H9 (cell line): ENCODE results near the gene BHLHE41. TPM values are rescaled to one million over a fixed set of nuclear protein-coding genes. Genes with fewer than 3 reads are reported as not detected.

Experiments
- DNase-seq: peaks from one replicate; pipeline ENCODE4 v3.0.0-alpha.2; 2017
- H2AFZ ChIP-seq: one replicate; pipeline ENCODE4 v1.6.1; 2013; ENCODE audit warnings: mild to moderate bottlenecking, low read length, control low read depth, moderate library complexity
- H2AK5ac ChIP-seq: 2 replicates; pipeline ENCODE4 v1.6.1; 2013; ENCODE audit warnings: low read length, control low read depth, mixed read lengths; ENCODE audit not compliant: insufficient read length
- H2BK120ac ChIP-seq: one replicate; pipeline ENCODE4 v1.6.1; 2013; ENCODE audit warnings: low read depth, mild to moderate bottlenecking, low read length, control low read depth, inconsistent platforms; ENCODE audit not compliant: poor library complexity, severe bottlenecking
- H2BK12ac ChIP-seq: 2 replicates; pipeline ENCODE4 v1.6.1; 2013; ENCODE audit warnings: low read length, control low read depth, mixed read lengths, low read depth; ENCODE audit not compliant: insufficient read length
- H2BK15ac ChIP-seq: 2 replicates; pipeline ENCODE4 v1.6.1; 2013; ENCODE audit warnings: low read depth, low read length, control low read depth
- H2BK20ac ChIP-seq: one replicate; pipeline ENCODE4 v1.6.1; 2013; ENCODE audit warnings: low read depth, mild to moderate bottlenecking, low read length, control low read depth, inconsistent platforms; ENCODE audit not compliant: poor library complexity, severe bottlenecking
- H2BK5ac ChIP-seq: 2 replicates; pipeline ENCODE4 v1.6.1; 2013; ENCODE audit warnings: low read length, control low read depth, mixed read lengths; ENCODE audit not compliant: insufficient read length
- H3K14ac ChIP-seq: 2 replicates; pipeline ENCODE4 v1.6.1; 2013; ENCODE audit warnings: low read length, control low read depth; ENCODE audit not compliant: insufficient read depth
- H3K18ac ChIP-seq: 2 replicates; pipeline ENCODE4 v1.6.1; 2013; ENCODE audit warnings: low read depth, mild to moderate bottlenecking, mixed read lengths, low read length, control low read depth; ENCODE audit not compliant: insufficient read length
- H3K23ac ChIP-seq: 2 replicates; pipeline ENCODE4 v1.6.1; 2013; ENCODE audit warnings: low read length, control low read depth, mixed read lengths, low read depth; ENCODE audit not compliant: insufficient read length
- H3K23me2 ChIP-seq: 2 replicates; pipeline ENCODE4 v1.6.1; 2013; ENCODE audit warnings: low read depth, mild to moderate bottlenecking, mixed read lengths, low read length, control low read depth; ENCODE audit not compliant: insufficient read length, poor library complexity, severe bottlenecking
- H3K27ac ChIP-seq: 2 replicates; pipeline ENCODE4 v1.5.1; 2013; ENCODE audit warnings: low read length, control low read depth, mixed read lengths, low read depth; ENCODE audit not compliant: insufficient read length
- H3K27me3 ChIP-seq: 2 replicates; pipeline ENCODE4 v1.6.1; 2013; ENCODE audit warnings: low read length, control low read depth, inconsistent platforms; ENCODE audit not compliant: insufficient read depth
- H3K4ac ChIP-seq: 2 replicates; pipeline ENCODE4 v1.6.1; 2013; ENCODE audit warnings: low read depth, mild to moderate bottlenecking, control low read depth, inconsistent platforms, low read length, moderate library complexity
- H3K4me1 ChIP-seq: 2 replicates; pipeline ENCODE4 v1.6.1; 2013; ENCODE audit warnings: low read length, control low read depth, inconsistent platforms; ENCODE audit not compliant: insufficient read depth
- H3K4me2 ChIP-seq: 2 replicates; pipeline ENCODE4 v1.6.1; 2013; ENCODE audit warnings: low read length, control low read depth, mixed read lengths; ENCODE audit not compliant: insufficient read length, insufficient read depth
- H3K56ac ChIP-seq: 2 replicates; pipeline ENCODE4 v1.6.1; 2013; ENCODE audit warnings: low read depth, mild to moderate bottlenecking, mixed read lengths, low read length, control low read depth; ENCODE audit not compliant: insufficient read length
- H3K79me1 ChIP-seq: 2 replicates; pipeline ENCODE4 v1.6.1; 2013; ENCODE audit warnings: low read depth, mild to moderate bottlenecking, moderate library complexity, low read length, control low read depth, inconsistent platforms; ENCODE audit not compliant: insufficient read depth, poor library complexity, severe bottlenecking
- H3K79me2 ChIP-seq: 2 replicates; pipeline ENCODE4 v1.6.1; 2013; ENCODE audit warnings: low read length, control low read depth, inconsistent platforms; ENCODE audit not compliant: insufficient read depth
- H3K9ac ChIP-seq: 2 replicates; pipeline ENCODE4 v1.6.1; 2013; ENCODE audit warnings: low read length, control low read depth, mixed read lengths; ENCODE audit not compliant: insufficient read length; ENCODE audit errors: extremely low read depth
- H3K9me3 ChIP-seq: one replicate; pipeline ENCODE4 v1.6.1; 2013; ENCODE audit warnings: low read depth, low read length, inconsistent platforms; ENCODE audit not compliant: control insufficient read depth
- H3T11ph ChIP-seq: one replicate; pipeline ENCODE4 v1.6.1; 2013; ENCODE audit warnings: mild to moderate bottlenecking, low read length, control low read depth, inconsistent platforms
- H4K20me1 ChIP-seq: one replicate; pipeline ENCODE4 v1.6.1; 2013; ENCODE audit not compliant: control insufficient read depth, insufficient read length, insufficient read depth
- H4K5ac ChIP-seq: 2 replicates; pipeline ENCODE4 v1.6.1; 2013; ENCODE audit warnings: low read depth, mild to moderate bottlenecking, mixed read lengths, low read length, control low read depth; ENCODE audit not compliant: insufficient read length
- H4K8ac ChIP-seq: replicated peaks from 2 replicates; pipeline ENCODE4 v1.6.1; 2013; ENCODE audit warnings: low read length, control low read depth, mixed read lengths, low read depth; ENCODE audit not compliant: insufficient read length
- H4K91ac ChIP-seq: 2 replicates; pipeline ENCODE4 v1.6.1; 2013; ENCODE audit warnings: low read depth, mild to moderate bottlenecking, moderate library complexity, mixed read lengths, low read length, control low read depth; ENCODE audit not compliant: insufficient read length
- H3K27ac Mint-ChIP-seq, 3 experiments: 2 replicates in 2 of 3; 3 replicates in 1 of 3; pipeline ENCODE4 v1.8.0; 2020 to 2021; ENCODE audit warnings: mixed read lengths in 3 of 3, mild to moderate bottlenecking in 1 of 3, moderate library complexity in 1 of 3
- H3K27me3 Mint-ChIP-seq: 2 replicates; pipeline ENCODE4 v1.8.0; 2021; ENCODE audit warnings: low read depth, mild to moderate bottlenecking, moderate library complexity, mixed read lengths
- H3K36me3 Mint-ChIP-seq, 3 experiments: 2 replicates in 2 of 3; 3 replicates in 1 of 3; pipeline ENCODE4 v1.8.0; 2020 to 2021; ENCODE audit warnings: low read depth in 3 of 3, mixed read lengths in 3 of 3; ENCODE audit not compliant: insufficient read depth in 1 of 3
- H3K4me1 Mint-ChIP-seq, 2 experiments: 2 replicates each; pipeline ENCODE4 v1.8.0; 2020; ENCODE audit warnings: mixed read lengths in 2 of 2
- H3K4me3 Mint-ChIP-seq, 2 experiments: 2 replicates in 1 of 2; 3 replicates in 1 of 2; pipeline ENCODE4 v1.8.0; 2020 to 2021; ENCODE audit warnings: mild to moderate bottlenecking in 2 of 2, mixed read lengths in 2 of 2, moderate library complexity in 1 of 2
- H3K9me3 Mint-ChIP-seq, 2 experiments: 2 replicates in 1 of 2; 3 replicates in 1 of 2; pipeline ENCODE4 v1.8.0; 2020; ENCODE audit warnings: mild to moderate bottlenecking in 2 of 2, mixed read lengths in 2 of 2, moderate library complexity in 1 of 2
- WGBS: extraction: QIAGEN DNeasy Blood & Tissue Kit; methylation state at CpG from one replicate; pipeline ENCODE4 v1.1.7; 2013; ENCODE audit warnings: missing lambda C conversion rate, low lambda C conversion rate, mixed read lengths; ENCODE audit not compliant: insufficient read length; ENCODE audit errors: extremely low coverage; 5-methylcytosine and 5-hydroxymethylcytosine counted together
- total RNA-seq: library from RNA; stranded (reverse); gene quantifications from 2 replicates; pipeline ENCODE4 v1.2.1, GENCODE V29; 2021
- TF ChIP-seq, protein P1 (sequence below): fragments of 200-600 bp; sonication (generic); conservative IDR thresholded peaks from 3 replicates; pipeline ENCODE4 v1.8.0; 2021; ENCODE audit warnings: antibody characterized with exemption, mild to moderate bottlenecking

The BHLHE41 gene
- total RNA-seq, 1 experiment from 2014 or later = 0.33 TPM

DNA sequence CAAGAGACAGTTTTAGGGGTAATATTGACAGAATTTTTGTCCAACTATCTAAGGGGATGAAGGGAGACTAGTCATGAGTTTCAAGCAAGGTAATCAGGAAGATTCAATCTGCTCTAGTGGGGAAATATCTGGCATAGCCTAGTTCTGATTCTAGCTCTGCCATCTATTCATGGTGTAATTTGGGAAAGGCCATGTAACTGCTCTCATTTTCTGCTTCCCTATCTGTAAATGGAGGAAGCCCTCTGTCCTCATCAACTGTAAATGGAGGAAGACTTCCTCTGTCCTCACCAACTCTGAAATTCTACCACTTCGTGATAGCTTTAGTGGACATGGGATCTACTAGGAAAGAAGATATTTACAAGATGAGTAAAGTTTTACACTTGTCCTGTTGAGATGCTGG, 37.9 kb downstream of the BHLHE41 start:
- Histone ChIP-seq H3K56ac (no peak overlapping the region), H2BK12ac (no peak overlapping the region), H3K9ac (no peak overlapping the region), H2BK5ac (no peak overlapping the region), H3K4me1 (no peaks in the 10 kb centered on the region), H2AK5ac (no peak overlapping the region), H3K23me2 (no peaks in the 10 kb centered on the region), H3K18ac (no peak overlapping the region), H3K27me3 (no peaks in the 10 kb centered on the region), H3K23ac (no peak overlapping the region), H4K20me1 (no peaks in the 10 kb centered on the region), H3K9me3 (no peaks in the 10 kb centered on the region), H2AFZ (no peak overlapping the region), H3K79me1 (no peaks in the 10 kb centered on the region), H4K8ac (no peak overlapping the region), H2BK120ac (no peak overlapping the region), H2BK15ac (no peak overlapping the region), H4K91ac (no peak overlapping the region), H3K14ac (no peak overlapping the region), H3T11ph (no peak overlapping the region), H3K79me2 (no peaks in the 10 kb centered on the region), H2BK20ac (no peak overlapping the region), H3K4me2 (no peak overlapping the region), H3K4ac (no peak overlapping the region), H3K27ac (no peak overlapping the region), H4K5ac (no peak overlapping the region)
- no peaks in the 10 kb centered on the region; the same call in 1 of the 2 replicates for H3K27me3 Mint-ChIP-seq
- no peaks in the 10 kb centered on the region for H3K4me1 Mint-ChIP-seq
- no peak overlapping the region for H3K4me3 Mint-ChIP-seq
- H3K36me3 Mint-ChIP-seq = peaks cover 7 to 10% (median 10%) of the 10 kb centered on the region in 3 experiments; a peak in 6 of 7 replicates
- no CpG with 5 or more reads among the region's 1 CpG for WGBS
- no peak for DNase-seq
- H3K9me3 Mint-ChIP-seq = peaks cover 18 to 20% of the 10 kb centered on the region in 2 experiments
- H3K27ac Mint-ChIP-seq = no peak overlapping the region
- TF ChIP-seq, protein P1, sequence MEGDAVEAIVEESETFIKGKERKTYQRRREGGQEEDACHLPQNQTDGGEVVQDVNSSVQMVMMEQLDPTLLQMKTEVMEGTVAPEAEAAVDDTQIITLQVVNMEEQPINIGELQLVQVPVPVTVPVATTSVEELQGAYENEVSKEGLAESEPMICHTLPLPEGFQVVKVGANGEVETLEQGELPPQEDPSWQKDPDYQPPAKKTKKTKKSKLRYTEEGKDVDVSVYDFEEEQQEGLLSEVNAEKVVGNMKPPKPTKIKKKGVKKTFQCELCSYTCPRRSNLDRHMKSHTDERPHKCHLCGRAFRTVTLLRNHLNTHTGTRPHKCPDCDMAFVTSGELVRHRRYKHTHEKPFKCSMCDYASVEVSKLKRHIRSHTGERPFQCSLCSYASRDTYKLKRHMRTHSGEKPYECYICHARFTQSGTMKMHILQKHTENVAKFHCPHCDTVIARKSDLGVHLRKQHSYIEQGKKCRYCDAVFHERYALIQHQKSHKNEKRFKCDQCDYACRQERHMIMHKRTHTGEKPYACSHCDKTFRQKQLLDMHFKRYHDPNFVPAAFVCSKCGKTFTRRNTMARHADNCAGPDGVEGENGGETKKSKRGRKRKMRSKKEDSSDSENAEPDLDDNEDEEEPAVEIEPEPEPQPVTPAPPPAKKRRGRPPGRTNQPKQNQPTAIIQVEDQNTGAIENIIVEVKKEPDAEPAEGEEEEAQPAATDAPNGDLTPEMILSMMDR = no peak
